C4-2B (cell line): ENCODE measurements around the gene GALNT14.

ENCODE experiments used
- CTCF ChIP-seq: fragments of 450-650 bp; conservative IDR thresholded peaks from 2 replicates; pipeline ENCODE4 v1.5.1; 2017; ENCODE audit warnings: mild to moderate bottlenecking
- ZFX ChIP-seq: fragments of 450-650 bp; IDR thresholded peaks from 2 replicates; pipeline ENCODE4 v1.6.1; 2017

GRCh38 chr2:31012406-31012805, 125.8 kb downstream of the GALNT14 start:
- TF ChIP-seq CTCF = no peak
- no peak for TF ChIP-seq ZFX
